Mesenchymal stem cell (in vitro differentiated cells and primary cell): Measurements from ENCODE around the gene PIGQ.

Experiments used
- DNase-seq: peaks from one replicate; pipeline ENCODE4 v3.0.0-alpha.2; 2013
- H2AFZ ChIP-seq: one replicate; pipeline ENCODE4 v1.6.1; 2013; ENCODE audit warnings: low read depth, mild to moderate bottlenecking, control low read depth, inconsistent platforms, low read length, moderate library complexity
- H2AK5ac ChIP-seq: 2 replicates; pipeline ENCODE4 v1.6.1; 2013; ENCODE audit warnings: low read length, moderate library complexity, mild to moderate bottlenecking, inconsistent platforms; ENCODE audit not compliant: severe bottlenecking
- H2BK120ac ChIP-seq: one replicate; pipeline ENCODE4 v1.6.1; 2013; ENCODE audit warnings: low read depth, mild to moderate bottlenecking, inconsistent platforms, low read length, moderate library complexity
- H2BK12ac ChIP-seq, 2 experiments: one replicate each; pipeline ENCODE4 v1.6.1; 2013; ENCODE audit warnings: inconsistent platforms in 2 of 2, low read length in 2 of 2, mild to moderate bottlenecking in 2 of 2, moderate library complexity in 2 of 2, control low read depth in 1 of 2
- H2BK15ac ChIP-seq: one replicate; pipeline ENCODE4 v1.6.1; 2013; ENCODE audit warnings: mild to moderate bottlenecking, low read depth, inconsistent platforms; ENCODE audit not compliant: poor library complexity, severe bottlenecking
- H2BK5ac ChIP-seq: 2 replicates; pipeline ENCODE4 v1.6.1; 2013; ENCODE audit warnings: low read depth, mild to moderate bottlenecking, low read length, control low read depth, inconsistent platforms; ENCODE audit not compliant: poor library complexity, severe bottlenecking
- H3K14ac ChIP-seq, 2 experiments: one replicate each; pipeline ENCODE4 v1.6.1; 2013; ENCODE audit warnings: inconsistent platforms in 2 of 2, low read length in 2 of 2, control low read depth in 1 of 2, mild to moderate bottlenecking in 1 of 2, moderate library complexity in 1 of 2
- H3K18ac ChIP-seq, 2 experiments: one replicate each; pipeline ENCODE4 v1.6.1; 2013; ENCODE audit warnings: inconsistent platforms in 2 of 2, low read length in 2 of 2, control low read depth in 1 of 2, low read depth in 1 of 2, mild to moderate bottlenecking in 1 of 2
- H3K23ac ChIP-seq, 2 experiments: one replicate each; pipeline ENCODE4 v1.6.1; 2013; ENCODE audit warnings: inconsistent platforms in 2 of 2, low read length in 2 of 2, mild to moderate bottlenecking in 2 of 2, moderate library complexity in 2 of 2, control low read depth in 1 of 2
- H3K27ac ChIP-seq: 2 replicates; pipeline ENCODE4 v1.5.1; 2013; ENCODE audit warnings: mild to moderate bottlenecking, moderate library complexity, low read length, control low read depth, inconsistent platforms; ENCODE audit not compliant: poor library complexity, severe bottlenecking
- H3K27me3 ChIP-seq, 2 experiments: 2 replicates each; pipeline versions ENCODE4 v1.6.1 to v1.7.0; 2013; ENCODE audit warnings: low read length in 2 of 2, mild to moderate bottlenecking in 2 of 2, moderate library complexity in 2 of 2, control low read depth in 1 of 2, inconsistent platforms in 1 of 2; ENCODE audit not compliant: control insufficient read depth in 1 of 2, insufficient read depth in 1 of 2
- H3K36me3 ChIP-seq, 2 experiments: 2 replicates each; pipeline versions ENCODE4 v1.6.1 to v1.7.0; 2013; ENCODE audit warnings: low read length in 2 of 2, control low read depth in 1 of 2, inconsistent platforms in 1 of 2, low read depth in 1 of 2, mild to moderate bottlenecking in 1 of 2; ENCODE audit not compliant: insufficient read depth in 2 of 2, control insufficient read depth in 1 of 2
- H3K4ac ChIP-seq, 2 experiments: one replicate each; pipeline ENCODE4 v1.6.1; 2013; ENCODE audit warnings: inconsistent platforms in 2 of 2, low read length in 2 of 2, mild to moderate bottlenecking in 2 of 2, moderate library complexity in 2 of 2, control low read depth in 1 of 2, low read depth in 1 of 2
- H3K4me1 ChIP-seq: 2 replicates; pipeline ENCODE4 v1.6.1; 2013; ENCODE audit warnings: low read depth, low read length, control low read depth; ENCODE audit not compliant: control insufficient read depth, insufficient read depth
- H3K4me2 ChIP-seq: 2 replicates; pipeline ENCODE4 v1.6.1; 2013; ENCODE audit warnings: low read length, mild to moderate bottlenecking, inconsistent platforms; ENCODE audit not compliant: poor library complexity, severe bottlenecking
- H3K4me3 ChIP-seq, 2 experiments: 2 replicates each; pipeline versions ENCODE4 v1.5.1 to v1.7.0; 2013; ENCODE audit warnings: low read length in 2 of 2, mild to moderate bottlenecking in 2 of 2, control low read depth in 1 of 2, low read depth in 1 of 2; ENCODE audit not compliant: insufficient read depth in 1 of 2
- H3K79me1 ChIP-seq: replicated peaks from 2 replicates; pipeline ENCODE4 v1.6.1; 2013; ENCODE audit warnings: mild to moderate bottlenecking, control low read depth, low read length, inconsistent platforms; ENCODE audit not compliant: poor library complexity, severe bottlenecking
- H3K9ac ChIP-seq: 2 replicates; pipeline ENCODE4 v1.7.0; 2013; ENCODE audit warnings: mild to moderate bottlenecking, low read length, moderate library complexity
- H3K9me3 ChIP-seq: 2 replicates; pipeline ENCODE4 v1.7.0; 2013; ENCODE audit warnings: mild to moderate bottlenecking, low read length; ENCODE audit not compliant: control insufficient read depth
- H4K8ac ChIP-seq: one replicate; pipeline ENCODE4 v1.6.1; 2013; ENCODE audit warnings: inconsistent platforms, mild to moderate bottlenecking, low read length, moderate library complexity
- H4K91ac ChIP-seq: one replicate; pipeline ENCODE4 v1.6.1; 2013; ENCODE audit warnings: mild to moderate bottlenecking, low read length, inconsistent platforms
- WGBS: methylation state at CpG from one replicate; pipeline ENCODE4 v1.1.7; 2013; ENCODE audit warnings: mixed read lengths; 5-methylcytosine and 5-hydroxymethylcytosine counted together

The PIGQ gene

GRCh38 chr16:608019-608418 is 38.3 kb downstream of the PIGQ start:
- DNase-seq = no peak
- H2BK120ac ChIP-seq = no peak overlapping the region
- peak overlapping the region in 1 of 2 experiments; percentile 11 for H3K4me3 ChIP-seq
- H3K4me2 ChIP-seq = no peak overlapping the region
- H3K27me3 ChIP-seq = no peaks in the 10 kb centered on the region
- H2AFZ ChIP-seq = no peak overlapping the region
- peak overlapping the region in 1 of 2 experiments; percentile 15 for H2BK12ac ChIP-seq
- no peak overlapping the region for H3K9ac ChIP-seq
- peaks cover 4% of the 10 kb centered on the region for H3K9me3 ChIP-seq
- H3K4me1 ChIP-seq = peaks cover 8% of the 10 kb centered on the region
- no peak overlapping the region for H2BK15ac ChIP-seq
- H3K36me3 ChIP-seq = peaks cover 0 to 15% of the 10 kb centered on the region in 2 experiments
- no peak overlapping the region for H3K27ac ChIP-seq
- H3K4ac ChIP-seq = no peak overlapping the region
- H3K18ac ChIP-seq = no peak overlapping the region
- 84% methylated on average over 8 of the region's 10 CpGs for WGBS
- H4K91ac ChIP-seq = no peak overlapping the region
- no peak overlapping the region for H3K23ac ChIP-seq
- H4K8ac ChIP-seq = no peak overlapping the region
- peaks cover 43% of the 10 kb centered on the region for H3K79me1 ChIP-seq
- H2BK5ac ChIP-seq = no peak overlapping the region
- no peak overlapping the region for H2AK5ac ChIP-seq
- H3K14ac ChIP-seq = no peak overlapping the region

DNA sequence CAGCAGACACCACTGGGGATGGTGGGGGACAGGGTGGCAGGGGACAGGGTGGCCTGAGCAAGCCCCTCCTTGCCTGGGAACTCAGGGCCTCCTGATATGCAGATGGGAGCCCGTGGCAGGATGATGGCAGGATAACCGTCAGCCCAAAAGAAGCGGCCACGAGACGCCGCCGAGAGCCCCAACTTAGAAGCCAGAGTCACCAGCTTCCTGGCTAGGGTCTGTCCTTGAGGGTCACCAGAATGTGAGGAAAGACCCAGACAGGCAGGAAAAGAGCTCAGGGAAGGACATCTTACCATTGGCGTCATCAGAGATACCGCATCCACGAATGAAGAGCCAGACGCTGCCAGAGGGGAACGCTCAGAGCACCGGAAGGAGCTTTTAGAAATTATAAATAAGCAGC is 39.5 kb downstream of the PIGQ start:
- no peak overlapping the region for H2BK120ac ChIP-seq
- H4K91ac ChIP-seq = no peak overlapping the region
- H3K4ac ChIP-seq = no peak overlapping the region
- H3K23ac ChIP-seq = no peak overlapping the region
- peaks cover 0 to 23% of the 10 kb centered on the region in 2 experiments for H3K36me3 ChIP-seq
- no peaks in the 10 kb centered on the region for H3K27me3 ChIP-seq
- WGBS = 91% methylated on average over 12 of the region's 13 CpGs
- no peak overlapping the region for H2BK5ac ChIP-seq
- no peak overlapping the region for H3K4me2 ChIP-seq
- H3K4me3 ChIP-seq = no peak overlapping the region
- no peak overlapping the region for H2AK5ac ChIP-seq
- H2AFZ ChIP-seq = no peak overlapping the region
- H2BK12ac ChIP-seq = no peak overlapping the region
- H3K27ac ChIP-seq = no peak overlapping the region
- H3K14ac ChIP-seq = no peak overlapping the region
- H3K4me1 ChIP-seq = peaks cover 10% of the 10 kb centered on the region
- H4K8ac ChIP-seq = no peak overlapping the region
- no peak overlapping the region for H3K18ac ChIP-seq
- no peak overlapping the region for H2BK15ac ChIP-seq
- H3K9ac ChIP-seq = no peak overlapping the region
- DNase-seq = no peak
- peaks cover 40% of the 10 kb centered on the region for H3K79me1 ChIP-seq
- peaks cover 4% of the 10 kb centered on the region for H3K9me3 ChIP-seq

GRCh38 chr16:609984-610383 is 40.2 kb downstream of the PIGQ start:
- Histone ChIP-seq H3K4me2 (no peak overlapping the region), H2BK120ac (no peak overlapping the region), H3K4me3 (no peak overlapping the region), H3K18ac (no peak overlapping the region), H3K9ac (no peak overlapping the region), H3K36me3 (peaks cover 0 to 26% of the 10 kb centered on the region in 2 experiments), H3K27me3 (no peaks in the 10 kb centered on the region), H3K27ac (no peak overlapping the region), H4K8ac (no peak overlapping the region), H2AK5ac (no peak overlapping the region), H4K91ac (no peak overlapping the region), H3K14ac (no peak overlapping the region), H2BK12ac (no peak overlapping the region), H2BK5ac (no peak overlapping the region), H3K23ac (no peak overlapping the region), H2BK15ac (no peak overlapping the region), H3K9me3 (peaks cover 3% of the 10 kb centered on the region), H3K4me1 (peaks cover 10% of the 10 kb centered on the region), H3K4ac (no peak overlapping the region), H2AFZ (no peak overlapping the region), H3K79me1 (peaks cover 43% of the 10 kb centered on the region)
- WGBS = 97% methylated on average over 14 of the region's 14 CpGs
- DNase-seq = no peak

DNA sequence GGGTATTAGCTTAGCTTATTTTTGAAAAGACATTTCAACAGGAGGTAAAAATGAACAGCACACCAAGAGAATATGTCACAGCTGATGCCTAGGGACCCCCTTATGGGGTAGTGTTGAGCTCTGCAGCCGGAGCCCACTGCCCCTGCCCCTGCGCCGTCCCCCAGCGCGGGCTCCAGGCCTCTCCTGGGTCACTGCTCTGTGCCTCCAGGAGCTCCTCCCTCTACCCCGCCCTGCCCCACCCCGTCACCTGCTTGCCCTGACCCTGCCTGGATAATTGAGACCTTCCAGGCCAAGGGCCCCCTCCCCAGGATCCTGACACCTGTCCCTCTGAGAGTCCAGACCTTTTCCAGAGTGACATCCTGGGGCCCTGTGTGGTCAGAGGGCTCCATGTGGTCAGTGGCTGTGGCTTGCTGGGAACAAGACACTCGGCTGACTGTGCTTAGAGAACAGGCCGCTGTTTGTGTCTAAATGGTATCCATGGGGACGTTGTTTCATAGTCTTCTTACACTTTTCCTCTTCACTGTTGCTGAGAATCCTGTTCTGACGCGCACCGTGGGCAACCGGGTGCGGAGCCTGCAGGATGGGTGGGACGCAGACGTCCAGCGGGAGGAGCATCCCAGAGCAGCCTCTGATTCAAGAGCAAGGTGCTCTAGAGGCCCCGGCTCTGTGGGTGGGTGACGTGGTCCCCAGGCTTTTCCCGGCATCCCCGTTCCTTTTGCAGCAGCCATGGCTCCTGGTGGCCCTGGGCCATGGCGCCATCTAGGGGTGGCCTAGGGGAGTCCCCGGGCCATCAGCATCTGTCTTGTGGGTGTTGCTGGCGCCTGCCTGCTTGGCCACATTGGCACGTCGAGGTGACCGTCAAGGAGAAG is 41.0 kb downstream of the PIGQ start:
- Histone ChIP-seq H3K4me2 (no peak overlapping the region), H2AFZ (no peak overlapping the region), H3K4me3 (no peak overlapping the region), H4K8ac (no peak overlapping the region), H3K18ac (no peak overlapping the region), H3K36me3 (peaks cover 0 to 21% of the 10 kb centered on the region in 2 experiments), H4K91ac (no peak overlapping the region), H2AK5ac (no peak overlapping the region), H3K27me3 (no peaks in the 10 kb centered on the region), H2BK12ac (no peak overlapping the region), H2BK15ac (no peak overlapping the region), H2BK120ac (no peak overlapping the region), H3K23ac (no peak overlapping the region), H3K4ac (no peak overlapping the region), H3K4me1 (peaks cover 12% of the 10 kb centered on the region), H3K79me1 (peaks cover 40% of the 10 kb centered on the region), H2BK5ac (no peak overlapping the region), H3K9me3 (no peaks in the 10 kb centered on the region), H3K14ac (no peak overlapping the region), H3K27ac (no peak overlapping the region), H3K9ac (peak overlapping the region; percentile 40)
- WGBS = 88% methylated on average over 27 of the region's 28 CpGs
- DNase-seq = no peak
